SW 1271 (cell line): ENCODE data around the gene WNT11.

ENCODE experiments used
- DNase-seq, 2 experiments: peaks; one replicate each; lab custom pipeline; 2025; lab: John Stamatoyannopoulos, UW

The WNT11 gene

DNA sequence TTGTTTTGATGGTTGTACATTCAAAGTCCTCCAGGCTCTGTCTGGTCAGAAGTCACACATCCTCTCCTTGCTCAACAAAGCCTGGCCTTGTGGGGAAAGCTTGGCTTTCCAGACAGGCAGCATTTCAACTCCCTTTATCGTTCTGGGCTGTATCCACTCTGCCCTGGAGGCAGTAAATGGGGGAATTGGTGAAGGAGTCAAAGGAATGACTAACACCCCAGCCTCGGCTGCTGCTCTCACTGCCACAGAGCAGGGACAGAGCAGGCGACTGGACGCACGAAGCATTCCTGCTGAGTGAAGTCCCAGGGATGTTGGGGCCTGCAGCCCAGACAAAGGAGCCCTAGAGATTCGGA, 52.8 kb downstream of the WNT11 start:
- no peak for DNase-seq

DNA sequence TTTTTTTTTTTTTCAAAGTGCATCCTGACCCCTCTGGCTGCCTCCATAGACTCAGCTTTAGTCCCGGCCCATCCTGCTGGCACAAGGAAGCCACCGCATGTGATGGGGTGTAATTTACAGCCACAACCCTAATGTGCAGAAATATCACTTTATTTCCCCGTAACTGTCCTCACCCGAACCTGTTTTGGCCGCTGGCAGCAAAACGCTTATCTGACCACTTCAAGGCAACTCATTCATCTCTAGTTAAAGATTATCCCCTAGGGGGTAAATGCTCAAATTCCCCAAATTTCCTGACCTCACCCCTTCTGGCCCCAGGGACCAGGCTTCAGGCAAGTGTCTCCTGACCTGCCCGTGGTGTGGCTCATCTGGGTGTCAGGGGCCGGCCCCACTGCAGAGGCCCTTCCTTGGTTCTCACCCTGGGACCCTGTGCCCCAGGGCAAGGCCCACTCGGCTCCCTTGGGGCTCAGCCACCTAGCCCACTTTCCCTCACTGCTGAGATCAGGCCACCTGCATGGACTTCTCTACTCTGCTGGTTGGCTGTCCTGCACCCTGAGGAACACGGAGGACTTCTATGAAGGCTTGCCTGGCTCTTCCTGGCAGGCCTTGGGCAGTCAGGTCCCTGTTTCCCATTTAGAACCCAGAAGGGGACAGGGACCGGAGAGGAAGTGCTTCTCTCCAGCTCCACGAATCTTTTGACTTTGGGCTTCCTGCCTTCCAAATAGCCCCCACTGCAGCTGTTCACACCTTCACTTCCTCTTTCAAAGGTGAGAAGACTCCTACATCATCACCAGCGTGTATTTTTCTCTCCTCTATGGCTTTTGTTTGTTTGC, 53.3 kb downstream of the WNT11 start:
- no peak for DNase-seq

GRCh38 chr11:76152086-76152681, 54.1 kb downstream of the WNT11 start:
- DNase-seq, result peak; percentile 48 to 61

GRCh38 chr11:76151556-76152085, 54.7 kb downstream of the WNT11 start:
- DNase-seq, result no peak

- no peak for DNase-seq
Measured at GRCh38 chr11:76150141-76150540, 56.2 kb downstream of the WNT11 start.

DNA sequence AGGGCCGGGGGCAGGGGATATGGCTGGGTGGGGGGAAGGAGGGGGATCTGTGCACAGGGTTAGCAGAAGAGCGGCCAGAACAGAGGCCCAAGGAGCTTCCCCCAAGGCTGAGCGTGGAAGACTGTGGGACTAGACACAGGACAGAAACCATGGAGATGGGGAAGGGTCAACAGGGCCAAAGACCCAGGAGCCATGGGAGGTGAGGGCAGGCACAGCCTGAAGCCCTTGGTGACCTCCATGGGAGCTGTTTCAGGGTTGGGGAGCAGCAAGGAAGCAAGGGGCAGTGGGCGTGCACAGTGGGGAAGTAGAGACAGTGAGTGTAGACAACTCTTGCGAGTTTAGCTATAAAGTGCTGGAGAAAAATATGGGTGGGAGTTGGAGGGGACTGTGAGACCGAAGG, 56.6 kb downstream of the WNT11 start:
- DNase-seq, result no peak

DNA sequence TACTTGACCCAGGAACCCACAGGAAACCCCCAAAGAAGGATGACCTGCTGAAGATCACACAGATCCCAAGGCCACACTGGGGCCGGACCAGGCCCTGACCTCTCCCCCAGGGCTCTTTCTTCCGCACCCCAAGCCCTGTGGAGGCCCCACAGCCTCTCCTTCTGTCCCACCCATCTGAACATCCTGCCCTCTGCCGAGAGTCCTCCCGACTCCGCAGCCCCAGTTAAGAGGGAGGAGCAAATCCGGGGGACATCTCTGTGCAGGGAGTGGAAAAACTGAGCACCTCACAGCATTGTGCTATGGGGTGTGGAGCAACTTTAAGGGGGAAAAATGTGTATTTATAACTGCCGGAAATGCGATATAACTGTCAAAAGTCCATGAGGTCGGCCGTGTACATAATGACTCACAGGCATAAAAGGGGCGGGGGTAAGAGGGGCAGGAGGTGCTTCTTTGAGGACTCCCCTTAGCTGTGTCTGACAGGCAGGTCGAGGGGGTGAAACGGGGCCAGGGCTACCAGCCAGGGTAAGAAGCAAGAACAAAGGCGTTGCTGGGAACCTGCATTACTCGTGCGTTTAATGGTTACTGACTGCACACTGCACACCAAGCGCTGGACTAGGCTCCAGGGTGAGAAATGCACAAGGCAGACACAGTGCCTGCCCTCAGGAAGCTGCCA, 57.2 kb downstream of the WNT11 start:
- DNase-seq, result no peak

DNA sequence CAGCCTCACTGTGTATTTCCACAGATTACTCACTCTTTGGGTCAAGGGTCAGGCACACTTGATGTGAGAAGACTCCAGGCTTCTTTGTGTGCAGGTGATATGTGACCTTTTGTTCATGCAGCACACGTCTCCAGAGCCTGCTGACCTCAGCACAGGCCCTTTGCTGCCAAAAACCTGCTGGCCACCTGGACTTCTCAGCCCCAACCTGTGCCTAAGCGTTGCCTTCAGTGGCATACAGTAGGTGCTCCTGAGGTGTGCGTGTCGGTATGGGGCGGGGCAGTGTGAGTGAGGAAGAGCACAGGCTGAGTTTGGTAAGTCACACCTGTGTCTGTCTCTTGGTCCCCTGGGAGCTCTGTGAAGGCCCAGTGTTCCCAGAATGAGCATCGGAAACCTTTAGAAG, 58.1 kb downstream of the WNT11 start:
- no peak for DNase-seq

DNA sequence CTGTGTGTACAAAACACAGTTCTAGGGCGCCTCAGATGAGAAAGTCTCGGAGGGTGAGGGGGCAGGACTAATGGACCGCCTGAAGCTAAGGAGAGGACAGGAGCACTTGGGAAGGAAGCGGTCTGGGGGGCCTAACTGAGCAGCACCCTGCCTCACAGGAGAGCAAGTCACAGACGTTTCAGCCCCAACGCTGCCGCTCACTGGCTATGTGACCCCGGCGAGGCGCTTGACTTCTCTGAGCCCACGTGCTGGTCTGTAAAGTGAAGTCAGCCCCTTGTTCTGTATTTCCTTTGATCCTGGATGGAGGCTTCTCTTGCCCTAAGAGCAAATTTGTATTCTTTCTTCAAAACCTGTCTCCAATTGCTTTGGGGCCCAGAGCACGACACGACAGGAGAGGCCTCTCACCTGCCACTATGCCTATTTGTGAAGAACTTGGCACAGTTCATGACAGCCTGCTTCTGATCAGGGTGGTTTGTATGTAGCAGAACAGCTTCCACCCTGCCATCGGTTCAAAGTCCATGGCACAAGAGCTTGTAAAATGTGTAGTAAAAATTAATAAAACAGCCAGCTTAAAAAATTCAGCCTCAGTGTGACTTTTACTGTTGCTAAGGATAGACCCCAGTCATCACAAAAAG, 59.1 kb downstream of the WNT11 start:
- no peak for DNase-seq

DNA sequence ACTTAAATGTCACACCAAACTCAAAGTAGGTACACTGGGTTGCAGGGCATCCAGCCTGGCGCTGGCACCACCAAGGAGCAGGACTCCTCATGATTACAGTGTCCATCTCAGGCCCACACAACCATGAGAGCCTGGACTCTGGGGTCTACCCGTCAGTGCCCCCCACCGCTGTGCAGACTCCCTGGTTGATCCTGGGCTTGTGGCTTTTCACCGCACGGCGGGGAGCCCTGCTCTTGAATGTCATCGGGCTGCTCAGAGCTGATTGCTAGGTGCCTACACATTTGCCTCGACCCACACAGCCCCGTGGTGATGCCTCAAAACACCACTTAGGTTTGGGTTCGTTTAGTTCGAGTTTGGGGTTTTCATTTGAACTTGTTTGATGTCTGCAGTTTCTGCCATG, 63.0 kb downstream of the WNT11 start:
- no peak for DNase-seq

- DNase-seq, result no peak
Measured at GRCh38 chr11:76141901-76142588, 64.3 kb downstream of the WNT11 start.

- DNase-seq, result no peak
Measured at GRCh38 chr11:76140912-76141574, 65.3 kb downstream of the WNT11 start.

DNA sequence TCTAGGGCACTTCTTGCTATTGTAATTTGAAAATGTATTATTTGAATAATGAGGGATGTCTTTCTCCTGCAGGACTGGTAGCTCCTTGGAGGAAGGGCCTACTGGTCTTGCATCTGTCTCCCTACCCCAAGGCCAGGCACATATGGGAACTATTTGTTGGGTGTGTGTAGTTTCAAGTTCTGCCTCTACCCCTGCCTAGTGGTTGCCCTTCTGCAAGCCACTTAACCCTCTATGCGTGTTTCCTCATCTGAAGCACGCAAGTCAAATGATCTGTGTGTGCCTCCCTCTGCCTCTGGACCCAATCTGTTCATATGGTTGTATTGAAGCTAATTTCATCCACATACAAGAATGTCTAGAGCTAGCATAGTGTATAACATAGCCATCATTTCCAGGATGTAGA, 67.0 kb downstream of the WNT11 start:
- no peak for DNase-seq
